GM18499 (cell line): ENCODE measurements around the gene LIPF.
"Not testable (repeated sequence)": the region's sequence is repeated elsewhere in the genome, so short reads cannot be mapped to it uniquely, and the experiment has no call there.

Source experiments
- ATAC-seq: cut with Tn5 transposase; IDR thresholded peaks from one replicate; pipeline ENCODE4 v1.9.1; 2021; ENCODE audit warnings: moderate number of reproducible peaks; ENCODE audit not compliant: insufficient read depth, unreplicated experiment

The LIPF gene, protein sequence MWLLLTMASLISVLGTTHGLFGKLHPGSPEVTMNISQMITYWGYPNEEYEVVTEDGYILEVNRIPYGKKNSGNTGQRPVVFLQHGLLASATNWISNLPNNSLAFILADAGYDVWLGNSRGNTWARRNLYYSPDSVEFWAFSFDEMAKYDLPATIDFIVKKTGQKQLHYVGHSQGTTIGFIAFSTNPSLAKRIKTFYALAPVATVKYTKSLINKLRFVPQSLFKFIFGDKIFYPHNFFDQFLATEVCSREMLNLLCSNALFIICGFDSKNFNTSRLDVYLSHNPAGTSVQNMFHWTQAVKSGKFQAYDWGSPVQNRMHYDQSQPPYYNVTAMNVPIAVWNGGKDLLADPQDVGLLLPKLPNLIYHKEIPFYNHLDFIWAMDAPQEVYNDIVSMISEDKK

DNA sequence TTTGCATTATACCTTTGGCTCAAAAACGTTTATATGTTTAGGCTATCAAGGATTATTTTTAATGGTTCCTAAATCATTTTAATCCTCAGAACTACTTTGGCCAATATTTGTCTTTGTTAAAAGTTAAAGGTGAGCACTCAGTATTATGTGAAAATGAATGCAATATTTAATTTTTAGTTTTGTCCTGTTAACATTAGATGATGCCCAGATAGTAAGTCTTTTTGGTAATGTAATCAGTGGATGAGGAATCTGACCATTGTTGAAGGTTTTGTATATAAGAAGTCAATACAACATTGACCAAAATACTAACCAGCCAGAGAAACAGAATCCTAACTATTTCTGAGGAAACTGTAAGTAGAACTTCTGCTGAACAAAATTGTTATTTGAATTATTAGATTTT, at the start of gene LIPF:
LIPF (plus strand) TSS at position 301 of the 400 bp plus-strand sequence. CDS start 2,856 bp downstream, outside the sequence.
- ATAC-seq = no peak

DNA sequence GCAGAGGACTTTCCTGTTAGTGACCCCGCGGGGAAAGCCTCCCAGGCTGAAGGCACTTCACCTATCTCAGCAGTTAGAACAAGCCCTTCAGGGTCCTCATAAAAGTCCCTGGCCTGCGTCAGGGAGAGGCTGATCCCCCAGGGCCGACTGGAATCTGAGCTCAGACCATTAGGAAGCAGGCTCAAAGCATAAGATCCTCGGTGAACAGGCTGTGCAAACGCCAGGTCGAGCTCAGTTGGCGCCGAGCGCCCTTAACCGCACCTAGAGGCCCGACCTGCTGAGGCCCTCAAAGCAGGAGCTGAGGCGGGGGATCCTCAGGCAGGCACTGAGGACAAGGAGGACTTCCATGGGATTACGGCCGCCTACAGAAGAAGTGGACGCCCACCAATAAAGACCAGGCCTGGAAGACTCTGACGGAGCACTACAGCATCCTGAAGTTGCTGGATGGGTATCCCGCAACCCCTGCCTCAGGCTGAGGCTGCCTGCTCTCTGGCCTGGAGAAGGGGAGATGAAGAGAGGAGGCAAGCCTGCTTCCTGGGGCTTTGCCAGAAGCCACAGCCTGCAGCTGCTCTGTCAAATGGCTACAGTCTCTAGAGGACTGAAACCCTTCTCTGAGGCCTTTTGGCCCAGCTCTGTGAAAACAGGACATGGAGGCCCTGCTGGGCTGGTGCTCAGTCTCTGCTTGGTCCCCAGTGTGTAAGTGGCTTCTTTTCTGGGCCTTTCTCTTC, 47.8 kb upstream of the LIPF start:
- no peak for ATAC-seq

DNA sequence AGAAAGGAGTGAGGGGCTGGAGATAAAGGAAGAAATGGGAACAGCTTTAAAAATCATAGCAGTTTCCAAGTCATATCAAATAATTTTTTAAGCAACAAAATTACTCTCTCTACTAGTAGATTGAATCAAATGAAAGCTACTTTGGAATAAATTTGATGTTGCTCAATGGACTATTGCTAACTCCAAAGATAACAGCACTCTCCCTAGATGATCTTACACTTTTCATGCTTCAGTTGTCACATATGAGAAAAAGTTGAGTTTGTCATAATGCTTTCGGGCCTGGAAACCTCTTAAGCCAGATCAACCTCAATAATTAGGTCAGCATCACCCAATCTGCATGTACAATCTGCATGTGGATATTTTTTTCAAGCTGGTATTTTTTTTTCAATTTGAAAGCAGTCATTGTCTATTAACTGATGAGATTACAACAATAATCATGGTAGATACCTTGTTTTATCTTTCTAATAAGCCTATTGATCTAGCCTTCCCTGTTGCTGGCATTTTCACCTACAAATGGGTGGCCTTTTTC, 46.4 kb upstream of the LIPF start:
- no peak for ATAC-seq

- no peak for ATAC-seq
Measured at GRCh38 chr10:88618496-88618895, 45.7 kb upstream of the LIPF start.

- ATAC-seq = no peak
Measured at GRCh38 chr10:88620441-88620840, 43.8 kb upstream of the LIPF start.

- ATAC-seq = no peak
Measured at GRCh38 chr10:88623835-88624234, 40.4 kb upstream of the LIPF start.

- ATAC-seq = no peak
Measured at GRCh38 chr10:88624840-88625239, 39.4 kb upstream of the LIPF start.

DNA sequence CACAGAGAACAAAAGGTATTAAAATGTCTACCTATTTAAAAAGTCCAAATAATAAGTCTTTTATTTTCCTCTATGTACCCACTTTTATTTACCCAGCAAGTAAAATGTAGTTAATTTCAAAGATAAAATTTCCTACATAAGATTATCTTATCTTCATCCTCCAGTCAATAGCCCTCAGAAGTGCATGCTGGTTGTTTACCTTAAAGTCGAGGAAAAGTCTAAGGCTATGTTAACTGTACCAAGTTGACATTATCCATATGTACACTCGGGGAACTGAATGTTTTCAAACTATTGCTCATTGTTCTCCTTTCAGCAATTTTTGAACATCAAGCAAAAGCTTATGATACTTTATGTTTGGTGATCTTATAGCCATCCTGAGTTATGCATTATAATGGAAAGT, 24.1 kb upstream of the LIPF start:
- no peak for ATAC-seq

- ATAC-seq = no peak
Measured at GRCh38 chr10:88642209-88642608, 22.0 kb upstream of the LIPF start.

GRCh38 chr10:88642963-88643362, 21.3 kb upstream of the LIPF start:
- ATAC-seq = no peak

DNA sequence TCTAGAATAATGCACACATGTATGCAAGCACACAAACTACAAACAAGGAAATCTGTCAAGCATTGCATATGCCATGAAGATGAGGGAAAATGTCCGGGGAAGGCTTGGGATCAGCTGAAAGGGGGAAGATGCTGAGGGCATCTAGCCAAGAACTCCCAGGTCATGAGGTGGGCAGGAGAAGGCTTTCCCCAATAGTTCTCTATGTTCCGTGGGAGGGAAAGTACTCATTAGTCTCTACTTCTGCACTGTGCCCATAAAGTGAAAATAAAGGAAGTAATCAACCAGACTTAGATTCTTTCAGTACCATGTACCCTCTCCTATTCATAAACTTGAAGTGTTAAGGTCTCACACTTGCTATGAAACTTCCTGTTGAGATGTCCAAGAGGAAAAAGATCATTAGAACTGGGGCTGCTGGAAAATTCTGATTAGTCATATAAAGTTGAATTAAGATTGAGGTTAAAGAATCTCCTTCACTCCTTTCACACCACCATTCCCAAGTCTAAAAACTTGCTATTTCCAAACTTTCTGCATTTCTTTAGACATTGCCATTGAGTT, 17.1 kb upstream of the LIPF start:
- ATAC-seq = no peak

DNA sequence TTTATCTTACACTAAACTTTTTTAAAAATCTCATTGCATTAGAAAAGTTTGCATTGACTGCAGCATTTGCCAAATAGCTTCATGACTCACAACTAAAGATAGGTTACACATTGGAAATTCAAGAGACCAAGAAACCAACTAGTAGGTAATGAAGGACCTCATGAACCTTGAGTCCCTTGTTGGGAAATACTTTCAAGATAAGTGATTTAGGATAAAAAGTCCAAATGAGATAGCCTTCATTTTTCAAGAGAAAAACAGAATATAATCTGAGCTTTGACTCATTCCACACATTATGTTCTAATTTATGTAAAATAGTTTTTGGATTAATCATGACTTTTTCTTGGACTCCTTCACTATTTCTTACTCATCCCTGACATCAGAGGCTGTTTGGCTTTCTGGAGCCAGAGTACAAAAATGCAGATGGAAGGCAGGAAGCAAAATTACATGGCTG, 13.1 kb upstream of the LIPF start:
- no peak for ATAC-seq

DNA sequence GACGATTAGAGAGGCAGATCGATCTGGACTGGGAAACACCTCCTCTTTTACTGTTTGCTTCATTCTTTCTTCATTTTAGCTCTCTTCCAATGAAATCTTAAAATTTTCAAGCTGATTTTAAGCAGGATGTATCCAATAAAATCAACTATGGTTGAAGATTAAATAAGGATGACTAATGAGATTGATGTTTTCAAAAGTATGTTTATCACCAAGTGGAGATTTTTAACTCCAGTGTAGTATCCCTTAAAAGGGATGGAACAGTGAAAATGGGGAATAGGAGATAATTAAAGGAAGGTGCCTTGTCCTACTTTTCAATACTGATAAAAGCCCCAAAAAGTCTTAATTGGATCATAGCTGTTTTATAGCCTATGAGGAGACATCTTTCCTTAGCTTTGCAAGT, 11.6 kb upstream of the LIPF start:
- no peak for ATAC-seq

DNA sequence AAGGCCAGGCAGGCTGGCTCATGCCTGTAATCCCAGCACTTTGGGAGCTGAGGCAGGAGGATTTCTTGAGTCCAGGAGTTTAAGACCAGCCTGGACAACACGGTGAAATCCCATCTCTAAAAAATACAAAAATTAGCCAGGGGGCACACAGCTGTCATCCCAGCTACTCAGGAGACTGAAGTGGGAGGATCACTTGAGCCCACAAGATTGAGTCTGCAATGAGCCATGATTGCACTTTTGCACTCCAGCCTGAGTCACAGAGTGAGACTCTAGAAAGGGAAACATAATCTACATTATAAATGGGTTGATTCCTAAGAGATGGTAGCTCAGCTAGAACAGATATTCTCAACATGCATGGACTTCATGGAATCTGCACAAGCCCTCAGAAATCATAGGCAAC, 6.3 kb upstream of the LIPF start:
- no peak for ATAC-seq

DNA sequence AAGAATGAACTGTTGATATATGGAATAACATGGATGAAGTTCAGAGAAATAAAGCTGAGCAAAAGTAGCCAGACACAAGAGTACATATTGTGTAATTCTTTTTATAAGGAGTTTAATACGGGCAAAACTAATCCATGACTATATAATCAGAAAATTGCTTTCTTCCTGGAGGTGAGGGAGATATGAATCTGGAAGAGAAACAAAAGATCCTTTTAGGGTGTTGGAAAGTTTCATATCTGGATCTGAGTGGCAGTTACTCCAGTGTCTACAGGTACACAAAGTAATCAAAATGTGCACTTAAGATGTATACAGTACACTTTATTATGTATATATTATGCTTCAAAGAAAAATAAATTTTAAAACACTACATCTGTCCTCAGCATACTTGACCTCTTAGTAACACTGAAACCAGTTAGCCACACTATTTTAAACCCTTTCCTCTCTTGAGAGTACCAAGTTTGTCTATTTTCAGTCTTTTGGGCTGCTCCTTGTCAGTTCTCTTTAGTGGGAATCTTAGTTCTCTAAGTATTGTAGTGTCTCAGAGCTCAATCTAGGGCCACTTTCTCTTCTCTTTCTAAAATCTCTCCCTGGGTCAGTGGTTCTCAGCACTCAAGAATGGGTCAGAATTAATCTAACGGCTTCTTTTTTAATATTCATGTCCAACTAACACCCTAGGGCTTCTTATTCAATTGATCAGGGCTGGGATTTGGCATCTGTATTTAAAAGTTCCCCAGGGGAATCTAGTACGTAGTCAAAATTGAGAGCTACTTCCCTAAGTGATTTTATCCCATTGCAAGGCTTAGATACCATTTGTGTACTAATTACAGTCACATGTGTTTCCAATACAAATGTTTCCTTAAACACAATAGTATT, 4.3 kb upstream of the LIPF start:
- no peak for ATAC-seq

DNA sequence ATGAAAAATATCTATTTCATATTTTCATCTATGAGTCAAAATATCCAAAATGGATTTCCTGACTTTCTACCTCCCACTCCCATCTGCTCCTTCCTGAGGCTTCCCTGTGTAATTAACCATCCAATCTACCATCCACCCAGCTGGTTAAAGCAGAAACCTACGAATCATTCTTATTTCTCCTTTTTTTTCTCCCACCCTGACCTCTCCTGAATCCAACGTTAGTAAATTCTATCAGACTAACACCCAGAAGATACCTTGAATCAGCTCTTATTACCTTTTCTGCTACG, 3.7 kb upstream of the LIPF start:
- ATAC-seq = no peak

GRCh38 chr10:88661018-88661417, 3.2 kb upstream of the LIPF start:
- ATAC-seq = no peak

- ATAC-seq = no peak
Measured at GRCh38 chr10:88661577-88661976, 2.7 kb upstream of the LIPF start.

- not testable (repeated sequence) for ATAC-seq
Measured at GRCh38 chr10:88663153-88663552, 1.1 kb upstream of the LIPF start.

- no peak for ATAC-seq
Measured at GRCh38 chr10:88668465-88668864, 4.2 kb downstream of the LIPF start.
